Liver (tissue), 3 donors: ENCODE data around the gene ZNF652.

Experiments
- MAX ChIP-seq: IDR thresholded peaks from 2 replicates; pipeline ENCODE4 v1.6.1; 2016; ENCODE audit warnings: antibody characterized with exemption
- NR2F2 ChIP-seq: IDR thresholded peaks from 2 replicates; pipeline ENCODE4 v1.6.1; 2016; ENCODE audit warnings: antibody characterized with exemption
- RAD21 ChIP-seq, 2 donors: IDR thresholded peaks; 2 replicates each; pipeline ENCODE4 v1.6.1; 2016; ENCODE audit warnings: antibody characterized with exemption in 2 of 2, mild to moderate bottlenecking in 2 of 2
- REST ChIP-seq: IDR thresholded peaks from 2 replicates; pipeline ENCODE4 v1.6.1; 2016; ENCODE audit warnings: antibody characterized with exemption, mild to moderate bottlenecking
- RXRA ChIP-seq, 2 donors: IDR thresholded peaks; 2 replicates each; pipeline ENCODE4 v1.6.1; 2017 to 2018; ENCODE audit warnings: antibody characterized with exemption in 2 of 2, mild to moderate bottlenecking in 1 of 2
- SP1 ChIP-seq: IDR thresholded peaks from 2 replicates; pipeline ENCODE4 v1.6.1; 2018; ENCODE audit warnings: antibody characterized with exemption, mild to moderate bottlenecking
- TAF1 ChIP-seq: conservative IDR thresholded peaks from 2 replicates; pipeline ENCODE4 v1.6.1; 2016; ENCODE audit warnings: antibody characterized with exemption, mild to moderate bottlenecking
- YY1 ChIP-seq: IDR thresholded peaks from 2 replicates; pipeline ENCODE4 v1.6.1; 2016; ENCODE audit warnings: antibody characterized with exemption, mild to moderate bottlenecking
- ZBTB33 ChIP-seq: IDR thresholded peaks from 2 replicates; pipeline ENCODE4 v1.6.1; 2016; ENCODE audit warnings: antibody characterized with exemption
- TF ChIP-seq, protein P1 (sequence below): fragments of 150-350 bp; IDR thresholded peaks from 2 replicates; pipeline ENCODE4 v1.5.1; 2017; ENCODE audit warnings: improper control_type of control experiment, low read depth, low read length; ENCODE audit not compliant: missing input control
- donor health status: healthy.
- donor health status: healthy.

GRCh38 chr17:49255125-49255524 lies 106.9 kb downstream of the ZNF652 start:
- TF ChIP-seq, protein P1, sequence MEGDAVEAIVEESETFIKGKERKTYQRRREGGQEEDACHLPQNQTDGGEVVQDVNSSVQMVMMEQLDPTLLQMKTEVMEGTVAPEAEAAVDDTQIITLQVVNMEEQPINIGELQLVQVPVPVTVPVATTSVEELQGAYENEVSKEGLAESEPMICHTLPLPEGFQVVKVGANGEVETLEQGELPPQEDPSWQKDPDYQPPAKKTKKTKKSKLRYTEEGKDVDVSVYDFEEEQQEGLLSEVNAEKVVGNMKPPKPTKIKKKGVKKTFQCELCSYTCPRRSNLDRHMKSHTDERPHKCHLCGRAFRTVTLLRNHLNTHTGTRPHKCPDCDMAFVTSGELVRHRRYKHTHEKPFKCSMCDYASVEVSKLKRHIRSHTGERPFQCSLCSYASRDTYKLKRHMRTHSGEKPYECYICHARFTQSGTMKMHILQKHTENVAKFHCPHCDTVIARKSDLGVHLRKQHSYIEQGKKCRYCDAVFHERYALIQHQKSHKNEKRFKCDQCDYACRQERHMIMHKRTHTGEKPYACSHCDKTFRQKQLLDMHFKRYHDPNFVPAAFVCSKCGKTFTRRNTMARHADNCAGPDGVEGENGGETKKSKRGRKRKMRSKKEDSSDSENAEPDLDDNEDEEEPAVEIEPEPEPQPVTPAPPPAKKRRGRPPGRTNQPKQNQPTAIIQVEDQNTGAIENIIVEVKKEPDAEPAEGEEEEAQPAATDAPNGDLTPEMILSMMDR: no peak
- TF ChIP-seq ZBTB33 (no peak), TAF1 (no peak), REST (no peak), NR2F2 (no peak), MAX (no peak), YY1 (no peak), RAD21 (IDR thresholded peaks at IDR 0.05) (no peak), SP1 (no peak), RXRA (IDR thresholded peaks at IDR 0.05) (no peak)
